ENCODE results near the gene PTH1R.

- TF ChIP-seq CTCF (IDR thresholded peaks at IDR 0.05) (no peak), EP300 (IDR thresholded peaks at IDR 0.05) (no peak), POLR2AphosphoS5 (IDR thresholded peaks at IDR 0.05) (no peak), POLR2A (IDR thresholded peaks at IDR 0.05) (no peak)
Measured at GRCh38 chr3:46934072-46934471, 56.6 kb downstream of the PTH1R start.

All from upper lobe of left lung (tissue), 4 donors.